ENCODE results near the gene CLPTM1L.

CLPTM1L gene

GRCh38 chr5:1383344-1383743 lies 38.4 kb upstream of the CLPTM1L start:
- H4K20me1 ChIP-seq (ENCODE audit: insufficient read depth, low read length, poor library complexity, severe bottlenecking): no peaks in the 10 kb centered on the region
- H3K4me2 ChIP-seq (ENCODE audit: low read depth, low read length, poor library complexity, severe bottlenecking): no peak overlapping the region
- H3K9me3 ChIP-seq (ENCODE audit: insufficient read depth, low read depth, low read length): no peaks in the 10 kb centered on the region
- no peak overlapping the region for H3K9ac ChIP-seq (ENCODE audit: low read depth, low read length, poor library complexity, severe bottlenecking)
- H3K4me3 ChIP-seq (ENCODE audit: low read length, poor library complexity, severe bottlenecking): no peak overlapping the region
- H3K9me2 ChIP-seq (replicated peaks; ENCODE audit: low read depth, low read length): no peaks in the 10 kb centered on the region
- H2AFZ ChIP-seq (ENCODE audit: low read length): no peak overlapping the region
- no peak for TF ChIP-seq EZH2phosphoT487 (IDR thresholded peaks at IDR 0.05; ENCODE audit: borderline replicate concordance)
- no peak for TF ChIP-seq CTCF (conservative IDR thresholded peaks at IDR 0.05; ENCODE audit: low read length)
- no peaks in the 10 kb centered on the region for H3F3A ChIP-seq (ENCODE audit: low read depth)
- H3K79me2 ChIP-seq (ENCODE audit: insufficient read depth, low read length): no peaks in the 10 kb centered on the region
- H3K36me3 ChIP-seq (ENCODE audit: insufficient read depth, low read length): no peaks in the 10 kb centered on the region
- peaks cover 13% of the 10 kb centered on the region for H3K4me1 ChIP-seq (ENCODE audit: insufficient read depth, low read length, poor library complexity, severe bottlenecking)
- H3K27me3 ChIP-seq (ENCODE audit: insufficient read depth, low read length, poor library complexity, severe bottlenecking): no peaks in the 10 kb centered on the region

DNA sequence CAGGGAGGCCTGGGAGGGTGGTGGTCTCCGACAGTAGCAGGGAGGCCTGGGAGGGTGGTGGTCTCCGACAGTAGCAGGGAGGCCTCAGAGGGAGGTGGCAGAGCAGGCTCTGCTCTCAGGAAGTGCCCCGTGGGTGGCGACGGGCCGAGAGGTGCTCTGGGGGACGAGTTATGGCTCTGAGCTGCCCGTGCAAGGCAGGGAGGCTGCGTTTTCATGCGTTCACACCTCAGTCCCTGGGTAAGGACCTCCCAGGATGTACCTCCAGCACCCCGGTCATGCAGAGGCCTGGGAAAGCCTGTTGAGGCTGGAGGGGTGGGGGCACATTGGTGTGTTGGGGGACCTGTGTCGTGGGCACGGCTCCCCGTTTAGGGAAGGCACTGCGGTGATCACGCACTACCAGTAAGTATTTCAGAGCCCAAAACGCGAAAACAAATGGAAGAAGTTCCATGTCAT lies 37.4 kb upstream of the CLPTM1L start:
- Histone ChIP-seq H2AFZ (ENCODE audit: low read length) (no peak overlapping the region), H3F3A (ENCODE audit: low read depth) (no peaks in the 10 kb centered on the region), H3K36me3 (ENCODE audit: insufficient read depth, low read length) (no peaks in the 10 kb centered on the region), H3K9me3 (ENCODE audit: insufficient read depth, low read depth, low read length) (no peaks in the 10 kb centered on the region), H4K20me1 (ENCODE audit: insufficient read depth, low read length, poor library complexity, severe bottlenecking) (no peaks in the 10 kb centered on the region), H3K4me2 (ENCODE audit: low read depth, low read length, poor library complexity, severe bottlenecking) (no peak overlapping the region), H3K79me2 (ENCODE audit: insufficient read depth, low read length) (no peaks in the 10 kb centered on the region), H3K4me3 (ENCODE audit: low read length, poor library complexity, severe bottlenecking) (no peak overlapping the region), H3K9ac (ENCODE audit: low read depth, low read length, poor library complexity, severe bottlenecking) (no peak overlapping the region), H3K9me2 (replicated peaks; ENCODE audit: low read depth, low read length) (no peaks in the 10 kb centered on the region), H3K27me3 (ENCODE audit: insufficient read depth, low read length, poor library complexity, severe bottlenecking) (no peaks in the 10 kb centered on the region), H3K4me1 (ENCODE audit: insufficient read depth, low read length, poor library complexity, severe bottlenecking) (peaks cover 10% of the 10 kb centered on the region)
- TF ChIP-seq EZH2phosphoT487 (IDR thresholded peaks at IDR 0.05; ENCODE audit: borderline replicate concordance) (no peak), CTCF (conservative IDR thresholded peaks at IDR 0.05; ENCODE audit: low read length) (no peak)

DNA sequence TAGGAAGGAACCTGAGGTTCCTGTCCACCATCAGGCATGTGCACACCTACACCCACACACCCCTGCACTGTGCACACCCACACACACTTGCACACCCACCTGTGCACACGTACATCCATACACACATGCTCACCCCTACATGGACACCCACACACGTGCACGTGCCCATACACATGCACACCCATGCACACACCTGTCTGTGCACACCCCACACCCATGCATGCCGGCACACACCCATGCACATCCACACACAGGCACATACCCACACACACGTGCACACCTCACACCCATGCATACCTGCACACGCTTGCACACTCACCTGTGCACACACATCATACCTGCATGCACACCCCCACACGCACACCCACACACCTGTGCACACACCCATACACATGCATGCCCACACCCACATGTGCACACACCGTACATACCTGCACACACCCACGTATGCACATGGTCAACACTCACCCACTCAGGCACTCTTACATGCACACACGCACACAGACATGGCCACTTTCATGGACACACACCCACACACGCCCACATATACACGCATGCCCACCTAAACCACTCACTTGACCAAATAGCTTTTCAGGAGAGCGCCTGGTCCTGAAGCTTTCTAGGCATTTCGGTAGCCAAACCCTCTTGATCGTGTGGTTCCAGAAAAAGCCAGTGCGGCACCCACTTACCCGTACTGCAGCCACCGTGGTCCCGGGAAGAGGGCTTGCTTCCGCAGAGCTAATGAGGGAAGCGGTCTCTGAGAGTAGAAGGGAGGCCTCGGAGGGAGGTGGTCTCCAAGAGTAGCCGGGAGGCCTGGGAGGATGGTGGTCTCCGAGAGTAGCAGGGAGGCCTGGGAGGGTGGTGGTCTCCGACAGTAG lies 36.7 kb upstream of the CLPTM1L start:
- H4K20me1 ChIP-seq (ENCODE audit: insufficient read depth, low read length, poor library complexity, severe bottlenecking): no peaks in the 10 kb centered on the region
- no peaks in the 10 kb centered on the region for H3K9me2 ChIP-seq (replicated peaks; ENCODE audit: low read depth, low read length)
- H3K4me1 ChIP-seq (ENCODE audit: insufficient read depth, low read length, poor library complexity, severe bottlenecking): peaks cover 7% of the 10 kb centered on the region
- H3K79me2 ChIP-seq (ENCODE audit: insufficient read depth, low read length): no peaks in the 10 kb centered on the region
- no peak overlapping the region for H2AFZ ChIP-seq (ENCODE audit: low read length)
- H3F3A ChIP-seq (ENCODE audit: low read depth): no peaks in the 10 kb centered on the region
- H3K36me3 ChIP-seq (ENCODE audit: insufficient read depth, low read length): no peaks in the 10 kb centered on the region
- no peaks in the 10 kb centered on the region for H3K27me3 ChIP-seq (ENCODE audit: insufficient read depth, low read length, poor library complexity, severe bottlenecking)
- no peak overlapping the region for H3K9ac ChIP-seq (ENCODE audit: low read depth, low read length, poor library complexity, severe bottlenecking)
- no peak for TF ChIP-seq EZH2phosphoT487 (IDR thresholded peaks at IDR 0.05; ENCODE audit: borderline replicate concordance)
- TF ChIP-seq CTCF (conservative IDR thresholded peaks at IDR 0.05; ENCODE audit: low read length): no peak
- no peak overlapping the region for H3K4me2 ChIP-seq (ENCODE audit: low read depth, low read length, poor library complexity, severe bottlenecking)
- no peaks in the 10 kb centered on the region for H3K9me3 ChIP-seq (ENCODE audit: insufficient read depth, low read depth, low read length)
- no peak overlapping the region for H3K4me3 ChIP-seq (ENCODE audit: low read length, poor library complexity, severe bottlenecking)

Measured in Loucy (cell line).